Dedifferentiated amniotic fluid mesenchymal stem cell (primary cell): ENCODE measurements around the gene UAP1L1.
"Not testable (repeated sequence)": the region's sequence is repeated elsewhere in the genome, so short reads cannot be mapped to it uniquely, and the experiment has no call there.

Experiments used
- DNase-seq: peaks from one replicate; pipeline ENCODE4 v3.0.0-alpha.2; 2016; ENCODE audit errors: extremely low spot score

UAP1L1 gene

GRCh38 chr9:137056739-137057415, 20.4 kb upstream of the UAP1L1 start:
- no peak for DNase-seq

- no peak for DNase-seq
Observed at GRCh38 chr9:137057545-137057944, 19.8 kb upstream of the UAP1L1 start.

- DNase-seq = no peak
Observed at GRCh38 chr9:137058521-137059234, 18.6 kb upstream of the UAP1L1 start.

- no peak for DNase-seq
Observed at GRCh38 chr9:137062384-137062783, 14.9 kb upstream of the UAP1L1 start.

GRCh38 chr9:137062798-137063197, 14.5 kb upstream of the UAP1L1 start:
- not testable (repeated sequence) for DNase-seq

GRCh38 chr9:137063311-137064026, 13.8 kb upstream of the UAP1L1 start:
- no peak for DNase-seq

GRCh38 chr9:137064027-137064879, 13.1 kb upstream of the UAP1L1 start:
- DNase-seq = no peak

GRCh38 chr9:137064880-137065164, 12.5 kb upstream of the UAP1L1 start:
- no peak for DNase-seq

- DNase-seq = no peak
Observed at GRCh38 chr9:137065336-137065967, 11.9 kb upstream of the UAP1L1 start.

GRCh38 chr9:137066096-137066861, 11.0 kb upstream of the UAP1L1 start:
- no peak for DNase-seq

- DNase-seq = peak; percentile 58
Observed at GRCh38 chr9:137067860-137068538, 9.3 kb upstream of the UAP1L1 start.

- DNase-seq = no peak
Observed at GRCh38 chr9:137068539-137069507, 8.5 kb upstream of the UAP1L1 start.

GRCh38 chr9:137069508-137070091, 7.7 kb upstream of the UAP1L1 start:
- DNase-seq = no peak

- DNase-seq = peak; percentile 74
Observed at GRCh38 chr9:137070201-137070905, 7.0 kb upstream of the UAP1L1 start, which contains the start of gene SAPCD2. TSS of gene SAPCD2 (minus strand) at chr9:137070557. CDS start at chr9:137070460, 97 bp downstream.

GRCh38 chr9:137070906-137071275, 6.4 kb upstream of the UAP1L1 start:
- DNase-seq = no peak

- no peak for DNase-seq
Observed at GRCh38 chr9:137071282-137071681, 6.0 kb upstream of the UAP1L1 start.

- no peak for DNase-seq
Observed at GRCh38 chr9:137073992-137074399, 3.3 kb upstream of the UAP1L1 start.
